COLO829 (cell line): ENCODE measurements around the gene NDUFC2.
"Not testable (repeated sequence)": the region's sequence is repeated elsewhere in the genome, so short reads cannot be mapped to it uniquely, and the experiment has no call there.

ENCODE experiments used
- DNase-seq: peaks from one replicate; pipeline ENCODE4 v3.0.0; 2012; ENCODE audit warnings: low spot score

The NDUFC2 gene

DNA sequence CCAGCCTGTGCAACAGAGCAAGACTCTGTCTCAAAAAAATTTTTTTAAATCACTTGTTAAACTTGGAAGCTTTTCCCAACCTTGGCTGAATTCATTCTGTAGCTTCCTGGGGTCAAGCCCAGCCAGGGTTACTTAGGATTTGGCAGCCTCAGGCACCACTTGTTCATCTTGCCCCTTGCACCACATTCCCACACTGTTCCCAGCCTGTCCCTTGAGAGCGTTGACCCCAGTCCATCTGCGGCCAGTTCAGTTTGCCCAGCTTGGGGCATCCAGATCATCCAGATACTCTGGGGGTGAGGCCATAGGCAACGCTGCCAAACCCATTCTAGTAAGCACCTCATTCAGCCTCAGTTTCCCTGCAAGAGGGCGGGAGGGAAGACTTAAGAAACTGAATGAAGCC lies 24.7 kb downstream of the NDUFC2 start:
- DNase-seq, result no peak

DNA sequence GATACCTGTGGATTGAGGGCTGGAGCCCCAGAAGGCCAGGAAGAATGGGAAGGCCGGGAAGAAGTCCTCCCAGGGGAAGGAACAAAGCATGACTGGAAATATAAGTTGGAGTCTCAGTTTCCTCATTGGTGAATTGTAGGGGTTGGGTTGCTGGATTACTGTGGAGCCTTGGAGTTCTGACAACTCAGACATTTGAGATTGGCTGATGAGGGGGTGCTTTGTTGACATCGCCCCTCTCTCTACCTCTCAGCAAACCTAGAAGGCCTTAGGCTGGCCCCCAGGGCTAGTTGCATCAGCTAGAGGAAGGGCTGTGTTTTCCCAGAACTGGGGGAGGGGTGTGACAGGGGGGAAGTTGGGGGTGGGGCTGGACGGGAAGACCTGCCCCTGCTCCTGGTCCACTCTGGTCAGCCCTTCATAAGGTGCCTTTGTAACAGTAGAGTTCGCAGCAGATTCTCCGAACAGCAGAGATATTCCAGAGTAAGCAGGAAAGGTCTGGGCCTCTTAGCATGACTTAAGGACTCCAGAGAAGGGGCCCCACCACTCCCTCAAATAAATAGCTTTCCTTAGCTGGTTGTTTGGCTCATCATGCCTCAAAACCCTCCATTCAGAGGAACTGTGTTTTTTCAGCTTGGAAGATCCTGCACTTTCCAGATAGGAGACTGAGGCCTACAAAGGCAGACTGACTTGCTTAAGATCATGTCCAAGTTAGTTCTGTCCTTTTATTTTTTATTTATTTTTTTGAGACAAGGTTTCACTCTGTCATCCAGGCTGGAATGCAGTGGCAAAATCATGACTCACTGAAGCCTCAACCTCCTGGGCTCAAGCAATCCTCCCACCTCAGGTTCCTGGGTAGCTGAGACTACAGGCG lies 28.5 kb downstream of the NDUFC2 start:
- no peak for DNase-seq

DNA sequence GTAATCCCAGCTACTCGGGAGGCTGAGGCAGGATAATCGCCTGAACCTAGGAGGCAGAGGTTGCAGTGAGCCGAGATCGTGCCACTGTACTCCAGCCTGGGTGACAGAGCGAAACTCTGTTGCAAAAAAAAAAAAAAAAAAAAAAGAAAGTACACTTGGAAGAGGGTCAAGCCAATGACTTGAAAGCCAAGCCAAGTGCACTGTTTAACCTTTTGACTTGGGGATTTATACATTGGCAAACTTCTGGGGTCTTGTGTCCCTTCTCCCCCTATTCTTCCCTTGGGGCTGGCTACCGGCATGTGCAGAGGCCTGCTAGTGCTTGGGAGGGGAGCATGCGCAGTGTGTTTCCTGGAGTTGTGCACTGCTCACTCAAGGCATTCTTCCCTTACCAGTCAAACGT lies 30.3 kb downstream of the NDUFC2 start:
- DNase-seq, result no peak

GRCh38 chr11:78048561-78048960 lies 31.1 kb downstream of the NDUFC2 start:
- DNase-seq, result no peak

DNA sequence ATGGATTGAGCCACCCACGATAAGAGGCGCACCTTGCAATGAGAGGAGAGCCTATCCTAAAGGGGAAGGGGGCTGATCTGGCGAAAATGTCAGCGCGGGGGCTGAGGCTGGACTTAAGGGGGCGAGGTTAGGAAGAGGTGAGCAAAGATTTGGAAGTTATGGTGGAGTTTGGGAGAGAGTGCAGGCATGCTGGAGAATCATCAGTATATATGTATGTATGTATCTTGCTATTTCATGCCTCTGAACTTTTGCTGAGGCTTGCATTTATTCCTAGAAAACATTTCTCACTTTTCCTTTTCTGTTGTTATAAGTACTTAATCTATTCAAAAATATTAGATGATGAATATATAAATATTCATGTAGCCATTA lies 33.2 kb downstream of the NDUFC2 start:
- DNase-seq, result no peak

DNA sequence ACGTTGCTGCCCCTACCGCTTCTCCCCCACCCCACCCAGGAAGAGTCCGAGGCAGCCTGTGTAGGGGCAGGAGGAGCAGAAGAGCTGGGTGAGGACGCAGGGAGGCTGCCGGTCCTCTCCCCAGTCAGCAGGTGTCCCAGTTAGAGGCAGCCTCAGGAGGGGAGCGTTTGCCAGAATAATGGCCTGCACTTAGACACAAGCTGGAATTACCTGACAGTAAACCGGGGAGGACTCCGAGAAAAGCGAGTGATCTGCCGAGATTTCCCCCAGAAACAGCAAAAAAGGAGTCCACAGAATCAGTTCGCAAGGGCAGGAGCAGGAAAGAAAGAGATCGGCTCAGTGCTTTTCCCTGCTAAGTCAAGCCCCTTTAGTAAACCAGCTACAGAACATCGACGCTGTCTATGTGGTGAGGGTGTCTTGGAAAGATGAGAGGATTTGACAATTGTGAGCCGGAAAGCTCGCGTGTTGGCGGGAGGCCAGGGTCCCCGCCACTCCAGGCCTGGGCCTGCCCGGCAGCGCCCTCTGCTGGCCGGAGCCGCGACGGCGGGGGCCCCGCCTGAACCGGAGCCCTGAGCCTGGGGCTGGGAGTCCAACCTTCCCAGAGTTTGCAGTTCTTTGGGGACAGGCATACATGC lies 33.7 kb downstream of the NDUFC2 start:
- peak; percentile 62 for DNase-seq

DNA sequence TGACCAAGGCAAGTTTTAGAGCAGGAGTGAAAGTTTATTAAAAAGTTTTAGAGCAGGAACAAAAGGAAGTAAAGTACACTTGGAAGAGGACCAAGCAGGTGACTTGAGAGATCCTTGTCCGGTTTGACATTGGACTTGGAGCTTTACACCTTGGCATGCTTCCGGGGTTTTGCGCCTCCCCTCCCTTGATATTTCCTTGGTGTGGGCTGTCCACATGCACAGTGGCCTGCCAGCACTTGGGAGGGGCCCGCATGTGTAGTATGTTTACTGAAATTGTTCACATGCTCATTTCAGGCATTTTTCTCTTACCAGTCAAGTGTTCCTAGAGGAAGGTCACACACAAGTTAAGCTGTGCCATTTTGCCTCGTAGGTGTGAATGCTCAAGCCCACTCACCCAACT lies 35.0 kb downstream of the NDUFC2 start:
- DNase-seq, result no peak

DNA sequence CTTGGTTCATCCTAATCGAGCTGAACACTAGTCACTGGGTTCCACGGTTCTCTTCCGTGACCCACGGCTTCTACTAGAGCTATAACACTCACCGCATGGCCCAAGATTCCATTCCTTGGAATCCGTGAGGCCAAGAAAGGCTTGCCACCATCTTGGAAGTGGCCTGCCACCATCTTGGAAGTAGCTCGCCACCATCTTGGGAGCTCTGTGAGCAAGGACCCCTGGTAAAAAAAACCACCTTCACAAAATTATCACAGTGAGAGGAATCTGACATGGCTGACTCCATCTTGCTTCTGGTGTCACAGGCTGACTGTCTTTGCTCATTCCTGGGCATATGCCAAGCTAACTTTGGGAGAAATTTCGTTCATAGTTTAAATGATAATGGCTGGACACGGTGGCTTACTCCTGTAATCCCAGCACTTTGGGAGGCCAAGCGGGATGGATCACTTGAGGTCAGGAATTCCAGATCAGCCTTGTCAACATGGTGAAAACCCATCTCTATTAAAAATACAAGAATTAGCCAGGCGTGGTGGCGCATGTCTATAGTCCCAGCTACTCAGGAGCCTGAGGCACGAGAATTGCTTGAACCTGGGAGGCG lies 37.7 kb downstream of the NDUFC2 start:
- no peak for DNase-seq

- DNase-seq, result not testable (repeated sequence)
These were observed 38.3 kb downstream of the NDUFC2 start for GRCh38 chr11:78041380-78041719.

GRCh38 chr11:78040691-78041379 lies 38.8 kb downstream of the NDUFC2 start:
- no peak for DNase-seq

GRCh38 chr11:78039919-78040671 lies 39.6 kb downstream of the NDUFC2 start:
- DNase-seq, result peak; percentile 85

DNA sequence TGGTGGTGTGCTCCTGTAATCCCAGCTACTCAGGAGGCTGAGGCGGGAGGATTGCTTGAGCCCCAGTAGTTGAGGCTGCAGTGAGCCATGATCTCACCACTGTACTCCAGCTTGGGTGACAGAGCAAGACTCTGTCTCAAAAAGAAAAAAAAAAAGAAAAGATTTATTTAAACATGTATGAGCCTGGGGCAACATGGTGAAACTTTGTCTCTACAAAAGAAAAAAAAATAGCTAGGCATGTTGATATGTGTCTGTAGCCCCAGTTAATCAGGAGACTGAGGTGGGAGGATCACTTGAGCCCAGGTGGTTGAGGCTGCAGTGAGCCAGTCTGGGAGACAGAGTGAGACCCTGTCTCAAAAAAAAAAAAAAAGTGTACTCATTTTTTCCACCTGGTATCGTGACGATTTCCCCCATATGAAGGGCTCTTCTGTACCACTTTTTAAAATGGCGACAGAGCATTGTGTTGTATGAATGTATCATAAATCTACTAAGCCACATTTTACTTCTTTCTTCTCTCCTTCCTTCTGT lies 40.2 kb downstream of the NDUFC2 start:
- no peak for DNase-seq

DNA sequence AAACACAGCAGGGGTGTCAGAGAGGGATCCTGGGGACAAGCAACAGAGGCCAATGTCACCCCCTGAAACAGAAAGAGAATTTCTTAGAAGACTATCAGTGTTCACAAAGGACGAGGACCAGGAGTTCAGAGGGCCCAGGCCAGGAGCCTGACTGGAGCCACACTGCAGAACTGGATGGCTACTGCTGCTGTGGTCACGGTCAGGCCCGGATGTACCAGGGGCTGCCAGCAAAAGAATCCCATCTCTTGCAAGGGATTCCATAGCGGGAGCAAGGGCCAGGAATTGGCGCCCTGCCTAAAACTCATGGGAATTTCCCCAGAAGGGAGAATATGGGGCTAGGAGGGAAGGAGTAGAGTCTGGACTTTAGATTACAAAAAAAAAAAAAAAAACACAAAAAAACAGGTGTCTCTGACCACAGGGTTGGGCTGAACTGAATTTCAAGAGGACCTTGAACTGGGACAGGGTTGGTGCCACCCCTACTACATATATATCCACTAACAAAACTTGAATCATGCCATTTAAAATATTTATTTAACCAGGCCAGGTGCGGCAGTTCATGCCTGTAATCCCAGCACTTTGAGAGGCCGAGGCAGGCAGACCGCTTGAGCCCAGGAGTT lies 40.9 kb downstream of the NDUFC2 start:
- DNase-seq, result no peak

GRCh38 chr11:78037825-78038620 lies 41.6 kb downstream of the NDUFC2 start:
- DNase-seq, result no peak

- no peak for DNase-seq
These were observed 42.6 kb downstream of the NDUFC2 start for GRCh38 chr11:78037056-78037455.

DNA sequence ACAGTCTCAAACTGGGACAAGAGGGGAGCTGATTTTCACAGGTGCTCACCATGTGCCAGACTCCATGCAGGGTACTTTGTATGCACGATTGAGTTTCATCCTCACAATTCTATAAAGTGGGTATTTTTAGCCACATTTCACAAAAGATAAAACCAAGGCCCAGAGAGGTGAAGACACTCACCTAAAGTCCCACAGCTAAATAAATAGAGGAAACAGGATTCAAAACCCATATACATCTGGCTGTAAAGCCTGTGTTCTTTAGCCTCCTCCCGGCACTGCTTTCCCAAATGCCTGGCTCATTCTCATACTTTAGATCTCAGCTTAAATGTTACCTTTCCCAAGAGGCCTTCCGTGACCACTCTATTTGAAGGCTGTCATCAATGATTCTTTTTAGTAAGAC lies 43.3 kb downstream of the NDUFC2 start:
- DNase-seq, result no peak

GRCh38 chr11:78034623-78035022 lies 45.0 kb downstream of the NDUFC2 start:
- DNase-seq, result no peak

- no peak for DNase-seq
These were observed 46.6 kb downstream of the NDUFC2 start for GRCh38 chr11:78033040-78033439.

DNA sequence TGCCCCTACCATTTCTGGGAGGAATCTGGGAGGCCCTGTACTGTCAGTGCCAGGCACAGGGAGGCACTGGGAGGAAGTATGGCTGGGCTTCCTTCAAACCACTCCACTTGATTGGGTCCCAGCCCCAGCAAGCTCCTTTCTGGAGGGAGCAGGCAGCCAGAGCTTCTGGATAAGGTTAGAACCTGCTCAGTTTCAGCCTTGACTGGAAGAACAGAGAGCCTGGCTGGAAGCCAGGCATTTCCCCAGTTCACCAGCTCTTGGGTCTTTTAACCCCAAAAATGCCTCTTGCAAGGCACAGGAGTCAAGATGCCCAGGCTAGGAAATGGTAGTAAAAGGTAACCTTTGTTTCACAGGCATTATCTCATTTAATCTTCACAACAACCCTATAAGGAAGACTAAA lies 47.6 kb downstream of the NDUFC2 start:
- DNase-seq, result no peak

DNA sequence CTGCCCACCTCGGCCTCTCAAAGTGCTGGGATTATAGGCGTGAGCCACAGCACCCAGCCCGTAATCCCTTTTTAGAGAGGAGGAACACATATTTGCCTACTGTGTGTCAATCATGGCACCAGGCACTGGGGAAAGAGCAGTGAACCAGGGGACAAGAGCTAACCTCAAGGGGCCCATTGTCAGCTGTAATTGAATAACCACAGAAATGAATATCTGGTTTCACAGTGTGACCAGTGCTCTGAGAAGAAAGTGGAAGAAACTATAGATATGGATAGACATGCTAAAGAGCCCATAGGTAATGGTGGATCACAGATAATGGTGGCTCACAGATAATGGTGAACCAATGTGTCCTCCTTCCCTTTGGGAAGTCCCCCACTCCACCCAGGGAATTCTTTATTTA lies 48.0 kb downstream of the NDUFC2 start:
- no peak for DNase-seq
